NB4 (cell line): Measurements from ENCODE around the gene LGMN.

Experiments
- DNase-seq: peaks from one replicate; pipeline ENCODE4 v3.0.0; 2010; ENCODE audit warnings: low read depth
- H3K4me3 ChIP-seq: one replicate; pipeline ENCODE4 v1.5.1; 2011; ENCODE audit warnings: mild to moderate bottlenecking, low read depth, low read length, moderate library complexity
- MYC ChIP-seq: IDR thresholded peaks from 2 replicates; pipeline ENCODE4 v1.6.1; 2011; ENCODE audit warnings: low read depth, low read length
- POLR2A ChIP-seq: IDR thresholded peaks from 2 replicates; pipeline ENCODE4 v1.6.1; 2011; ENCODE audit warnings: mild to moderate bottlenecking; ENCODE audit not compliant: insufficient read length; ENCODE audit errors: extremely low read depth
- TF ChIP-seq, protein P1 (sequence below): IDR thresholded peaks from one replicate; pipeline ENCODE4 v1.5.1; 2012; ENCODE audit warnings: low read depth, low read length
- TF ChIP-seq, protein P2 (sequence below): IDR thresholded peaks from 2 replicates; pipeline ENCODE4 v1.6.1; 2011; ENCODE audit warnings: low read depth, low read length

The LGMN gene

GRCh38 chr14:92740440-92740839 is 8.0 kb downstream of the LGMN start:
- TF ChIP-seq MYC (no peak), POLR2A (no peak)
- TF ChIP-seq, protein P1, sequence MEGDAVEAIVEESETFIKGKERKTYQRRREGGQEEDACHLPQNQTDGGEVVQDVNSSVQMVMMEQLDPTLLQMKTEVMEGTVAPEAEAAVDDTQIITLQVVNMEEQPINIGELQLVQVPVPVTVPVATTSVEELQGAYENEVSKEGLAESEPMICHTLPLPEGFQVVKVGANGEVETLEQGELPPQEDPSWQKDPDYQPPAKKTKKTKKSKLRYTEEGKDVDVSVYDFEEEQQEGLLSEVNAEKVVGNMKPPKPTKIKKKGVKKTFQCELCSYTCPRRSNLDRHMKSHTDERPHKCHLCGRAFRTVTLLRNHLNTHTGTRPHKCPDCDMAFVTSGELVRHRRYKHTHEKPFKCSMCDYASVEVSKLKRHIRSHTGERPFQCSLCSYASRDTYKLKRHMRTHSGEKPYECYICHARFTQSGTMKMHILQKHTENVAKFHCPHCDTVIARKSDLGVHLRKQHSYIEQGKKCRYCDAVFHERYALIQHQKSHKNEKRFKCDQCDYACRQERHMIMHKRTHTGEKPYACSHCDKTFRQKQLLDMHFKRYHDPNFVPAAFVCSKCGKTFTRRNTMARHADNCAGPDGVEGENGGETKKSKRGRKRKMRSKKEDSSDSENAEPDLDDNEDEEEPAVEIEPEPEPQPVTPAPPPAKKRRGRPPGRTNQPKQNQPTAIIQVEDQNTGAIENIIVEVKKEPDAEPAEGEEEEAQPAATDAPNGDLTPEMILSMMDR, result no peak
- TF ChIP-seq, protein P2, sequence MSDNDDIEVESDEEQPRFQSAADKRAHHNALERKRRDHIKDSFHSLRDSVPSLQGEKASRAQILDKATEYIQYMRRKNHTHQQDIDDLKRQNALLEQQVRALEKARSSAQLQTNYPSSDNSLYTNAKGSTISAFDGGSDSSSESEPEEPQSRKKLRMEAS, result no peak
- H3K4me3 ChIP-seq, result no peak overlapping the region
- no peak for DNase-seq

GRCh38 chr14:92737619-92738188 is 10.7 kb downstream of the LGMN start:
- no peak overlapping the region for H3K4me3 ChIP-seq
- no peak for DNase-seq

GRCh38 chr14:92737206-92737605 is 11.2 kb downstream of the LGMN start:
- DNase-seq, result no peak
- TF ChIP-seq, protein P2, result no peak
- no peak for TF ChIP-seq POLR2A
- TF ChIP-seq, protein P1, result no peak
- TF ChIP-seq MYC, result no peak
- H3K4me3 ChIP-seq, result no peak overlapping the region

More at GRCh38 chr14:92737619-92738188, 10.7 kb downstream of the LGMN start:
- TF ChIP-seq, protein P1, result no peak
- TF ChIP-seq POLR2A (no peak), MYC (no peak)
- TF ChIP-seq, protein P2, result no peak

GRCh38 chr14:92735344-92735743 is 13.1 kb downstream of the LGMN start:
- TF ChIP-seq POLR2A, result no peak
- TF ChIP-seq, protein P2, result no peak
- TF ChIP-seq, protein P1, result no peak
- no peak for TF ChIP-seq MYC
- no peak overlapping the region for H3K4me3 ChIP-seq
- DNase-seq, result no peak

DNA sequence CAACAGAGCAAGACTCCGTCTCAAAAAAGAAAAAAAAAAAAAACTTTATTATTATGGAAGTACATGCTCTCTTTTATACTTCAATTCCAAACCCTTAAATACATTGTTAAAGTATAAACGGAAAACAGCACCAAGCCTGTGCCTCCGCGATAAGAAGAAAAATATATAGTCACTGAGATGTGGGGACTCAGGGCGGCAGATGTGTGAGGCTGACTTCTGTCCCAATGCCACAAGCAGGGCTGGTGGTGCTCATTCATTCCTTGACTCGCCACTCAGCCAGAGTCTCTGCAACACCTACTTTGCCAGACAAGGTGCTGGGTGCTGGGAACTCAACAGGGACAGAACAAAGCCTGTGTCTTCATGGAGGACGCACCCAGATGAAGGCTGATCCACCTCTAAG is 13.8 kb downstream of the LGMN start:
- TF ChIP-seq, protein P1, result no peak
- TF ChIP-seq POLR2A (no peak), MYC (no peak)

DNA sequence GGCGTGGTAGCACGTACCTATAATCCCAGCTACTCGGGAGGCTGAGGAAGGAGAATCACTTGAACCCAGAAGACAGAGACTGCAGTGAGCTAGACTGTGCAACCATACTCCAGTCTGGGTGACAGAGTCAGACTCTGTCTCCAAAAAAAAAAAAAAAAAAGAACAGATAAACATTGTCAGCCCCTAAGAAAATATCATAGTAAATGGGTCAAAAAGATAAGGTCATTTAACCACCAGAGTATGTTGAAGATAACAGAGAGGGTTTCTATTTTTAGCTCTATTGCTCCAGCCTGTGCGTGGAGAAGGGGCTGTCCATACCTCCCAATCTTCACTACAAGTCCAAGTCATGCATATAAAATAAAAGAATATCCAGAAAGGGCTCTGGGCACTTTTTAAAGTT is 15.4 kb downstream of the LGMN start:
- no peak for DNase-seq
- H3K4me3 ChIP-seq, result no peak overlapping the region
- TF ChIP-seq, protein P1, result no peak
- TF ChIP-seq, protein P2, result no peak
- TF ChIP-seq POLR2A (no peak), MYC (no peak)

More for the DNA sequence above, 13.8 kb downstream of the LGMN start:
- no peak for DNase-seq
- no peak overlapping the region for H3K4me3 ChIP-seq
